ENCODE measurements around the gene PCSK5.

DNA sequence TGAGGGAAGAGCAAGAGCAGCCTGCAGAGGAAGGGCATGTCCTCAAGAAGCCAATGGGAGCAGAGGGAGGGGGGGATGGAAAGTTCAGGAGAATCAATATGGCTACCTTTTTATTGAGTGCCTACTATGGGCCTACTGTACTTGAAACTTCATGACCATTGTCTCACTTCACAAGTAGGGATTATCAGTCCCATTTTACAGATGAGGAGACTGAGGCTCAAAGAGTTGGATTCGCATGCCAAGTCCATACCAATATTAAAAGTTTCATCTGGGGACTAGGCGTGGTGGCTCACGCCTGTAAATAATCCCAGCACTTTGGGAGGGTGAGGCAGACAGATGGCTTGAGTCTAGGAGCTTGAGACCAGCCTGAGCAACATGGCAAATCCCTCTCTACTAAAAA, 463.7 kb downstream of the PCSK5 start:
- TF ChIP-seq POLR2AphosphoS5 (IDR thresholded peaks at IDR 0.05) (no peak), POLR2A (IDR thresholded peaks at IDR 0.05) (no peak)
- TF ChIP-seq, protein P1, sequence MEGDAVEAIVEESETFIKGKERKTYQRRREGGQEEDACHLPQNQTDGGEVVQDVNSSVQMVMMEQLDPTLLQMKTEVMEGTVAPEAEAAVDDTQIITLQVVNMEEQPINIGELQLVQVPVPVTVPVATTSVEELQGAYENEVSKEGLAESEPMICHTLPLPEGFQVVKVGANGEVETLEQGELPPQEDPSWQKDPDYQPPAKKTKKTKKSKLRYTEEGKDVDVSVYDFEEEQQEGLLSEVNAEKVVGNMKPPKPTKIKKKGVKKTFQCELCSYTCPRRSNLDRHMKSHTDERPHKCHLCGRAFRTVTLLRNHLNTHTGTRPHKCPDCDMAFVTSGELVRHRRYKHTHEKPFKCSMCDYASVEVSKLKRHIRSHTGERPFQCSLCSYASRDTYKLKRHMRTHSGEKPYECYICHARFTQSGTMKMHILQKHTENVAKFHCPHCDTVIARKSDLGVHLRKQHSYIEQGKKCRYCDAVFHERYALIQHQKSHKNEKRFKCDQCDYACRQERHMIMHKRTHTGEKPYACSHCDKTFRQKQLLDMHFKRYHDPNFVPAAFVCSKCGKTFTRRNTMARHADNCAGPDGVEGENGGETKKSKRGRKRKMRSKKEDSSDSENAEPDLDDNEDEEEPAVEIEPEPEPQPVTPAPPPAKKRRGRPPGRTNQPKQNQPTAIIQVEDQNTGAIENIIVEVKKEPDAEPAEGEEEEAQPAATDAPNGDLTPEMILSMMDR (IDR thresholded peaks at IDR 0.05) = no peak

Measured in prostate gland (tissue), 2 donors.